SK-N-SH (cell line): ENCODE results near the gene NFXL1.

Source experiments
- ELF1 ChIP-seq: IDR thresholded peaks from 2 replicates; pipeline ENCODE4 v1.4.0; 2012
- EZH2phosphoT487 ChIP-seq: fragments of 200-600 bp; sonication (generic); IDR thresholded peaks from 2 replicates; pipeline ENCODE4 v1.6.1; 2017; ENCODE audit warnings: low read depth, mixed run types, mild to moderate bottlenecking, antibody characterized with exemption, moderate library complexity, borderline replicate concordance
- NFIC ChIP-seq: IDR thresholded peaks from 2 replicates; pipeline ENCODE4 v1.4.0; 2012; ENCODE audit warnings: borderline replicate concordance
- NRF1 ChIP-seq: IDR thresholded peaks from 2 replicates; pipeline ENCODE4 v1.6.1; 2012; ENCODE audit warnings: low read depth, mild to moderate bottlenecking, low read length
- TAF1 ChIP-seq: IDR thresholded peaks from 2 replicates; pipeline ENCODE4 v1.6.1; 2012; ENCODE audit warnings: low read depth, mild to moderate bottlenecking, low read length, moderate library complexity, borderline replicate concordance
- TCF12 ChIP-seq: IDR thresholded peaks from 2 replicates; pipeline ENCODE4 v1.4.0; 2012
- TF ChIP-seq, protein P1 (sequence below): fragments of 200-600 bp; sonication (generic); IDR thresholded peaks from 2 replicates; pipeline ENCODE4 v1.6.1; 2017; ENCODE audit warnings: antibody characterized with exemption, mild to moderate bottlenecking, moderate library complexity
- TF ChIP-seq, protein P2 (sequence below): IDR thresholded peaks from 2 replicates; pipeline ENCODE4 v1.4.0; 2012; ENCODE audit warnings: low read depth
- TF ChIP-seq, protein P3 (sequence below): IDR thresholded peaks from 2 replicates; pipeline ENCODE4 v1.6.1; 2012; ENCODE audit warnings: mild to moderate bottlenecking, low read depth, low read length, moderate library complexity

DNA sequence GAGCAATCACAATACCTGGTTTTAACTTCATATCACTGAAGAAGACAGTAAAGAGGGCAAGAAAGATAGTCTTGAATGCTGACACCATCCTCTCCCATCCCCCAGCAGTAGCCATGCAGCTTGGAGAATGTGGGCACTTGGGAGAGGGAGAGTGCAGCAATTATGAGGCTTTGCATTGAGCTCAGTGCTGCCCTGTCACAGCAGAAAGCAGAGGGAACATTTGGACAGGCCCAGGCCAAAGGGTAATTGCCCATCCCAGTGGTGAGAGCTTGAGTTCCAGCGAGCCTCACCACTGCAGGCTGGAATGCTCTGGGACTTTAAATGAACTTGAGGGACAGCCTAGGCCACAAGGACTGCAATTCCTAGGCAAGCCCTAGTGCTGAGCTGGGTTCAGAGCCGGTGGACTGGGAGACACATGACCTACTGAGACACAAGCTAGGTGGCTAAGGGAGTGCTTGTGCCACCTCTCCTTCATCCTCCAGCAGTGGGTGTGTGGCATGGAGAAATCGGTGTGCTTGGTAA is 112.8 kb downstream of the NFXL1 start:
- TF ChIP-seq, protein P1, sequence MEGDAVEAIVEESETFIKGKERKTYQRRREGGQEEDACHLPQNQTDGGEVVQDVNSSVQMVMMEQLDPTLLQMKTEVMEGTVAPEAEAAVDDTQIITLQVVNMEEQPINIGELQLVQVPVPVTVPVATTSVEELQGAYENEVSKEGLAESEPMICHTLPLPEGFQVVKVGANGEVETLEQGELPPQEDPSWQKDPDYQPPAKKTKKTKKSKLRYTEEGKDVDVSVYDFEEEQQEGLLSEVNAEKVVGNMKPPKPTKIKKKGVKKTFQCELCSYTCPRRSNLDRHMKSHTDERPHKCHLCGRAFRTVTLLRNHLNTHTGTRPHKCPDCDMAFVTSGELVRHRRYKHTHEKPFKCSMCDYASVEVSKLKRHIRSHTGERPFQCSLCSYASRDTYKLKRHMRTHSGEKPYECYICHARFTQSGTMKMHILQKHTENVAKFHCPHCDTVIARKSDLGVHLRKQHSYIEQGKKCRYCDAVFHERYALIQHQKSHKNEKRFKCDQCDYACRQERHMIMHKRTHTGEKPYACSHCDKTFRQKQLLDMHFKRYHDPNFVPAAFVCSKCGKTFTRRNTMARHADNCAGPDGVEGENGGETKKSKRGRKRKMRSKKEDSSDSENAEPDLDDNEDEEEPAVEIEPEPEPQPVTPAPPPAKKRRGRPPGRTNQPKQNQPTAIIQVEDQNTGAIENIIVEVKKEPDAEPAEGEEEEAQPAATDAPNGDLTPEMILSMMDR = no peak
- no peak for TF ChIP-seq TCF12
- no peak for TF ChIP-seq NRF1
- no peak for TF ChIP-seq TAF1
- no peak for TF ChIP-seq NFIC
- TF ChIP-seq, protein P2, sequence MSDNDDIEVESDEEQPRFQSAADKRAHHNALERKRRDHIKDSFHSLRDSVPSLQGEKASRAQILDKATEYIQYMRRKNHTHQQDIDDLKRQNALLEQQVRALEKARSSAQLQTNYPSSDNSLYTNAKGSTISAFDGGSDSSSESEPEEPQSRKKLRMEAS = no peak
- TF ChIP-seq ELF1 = no peak
- TF ChIP-seq, protein P3, sequence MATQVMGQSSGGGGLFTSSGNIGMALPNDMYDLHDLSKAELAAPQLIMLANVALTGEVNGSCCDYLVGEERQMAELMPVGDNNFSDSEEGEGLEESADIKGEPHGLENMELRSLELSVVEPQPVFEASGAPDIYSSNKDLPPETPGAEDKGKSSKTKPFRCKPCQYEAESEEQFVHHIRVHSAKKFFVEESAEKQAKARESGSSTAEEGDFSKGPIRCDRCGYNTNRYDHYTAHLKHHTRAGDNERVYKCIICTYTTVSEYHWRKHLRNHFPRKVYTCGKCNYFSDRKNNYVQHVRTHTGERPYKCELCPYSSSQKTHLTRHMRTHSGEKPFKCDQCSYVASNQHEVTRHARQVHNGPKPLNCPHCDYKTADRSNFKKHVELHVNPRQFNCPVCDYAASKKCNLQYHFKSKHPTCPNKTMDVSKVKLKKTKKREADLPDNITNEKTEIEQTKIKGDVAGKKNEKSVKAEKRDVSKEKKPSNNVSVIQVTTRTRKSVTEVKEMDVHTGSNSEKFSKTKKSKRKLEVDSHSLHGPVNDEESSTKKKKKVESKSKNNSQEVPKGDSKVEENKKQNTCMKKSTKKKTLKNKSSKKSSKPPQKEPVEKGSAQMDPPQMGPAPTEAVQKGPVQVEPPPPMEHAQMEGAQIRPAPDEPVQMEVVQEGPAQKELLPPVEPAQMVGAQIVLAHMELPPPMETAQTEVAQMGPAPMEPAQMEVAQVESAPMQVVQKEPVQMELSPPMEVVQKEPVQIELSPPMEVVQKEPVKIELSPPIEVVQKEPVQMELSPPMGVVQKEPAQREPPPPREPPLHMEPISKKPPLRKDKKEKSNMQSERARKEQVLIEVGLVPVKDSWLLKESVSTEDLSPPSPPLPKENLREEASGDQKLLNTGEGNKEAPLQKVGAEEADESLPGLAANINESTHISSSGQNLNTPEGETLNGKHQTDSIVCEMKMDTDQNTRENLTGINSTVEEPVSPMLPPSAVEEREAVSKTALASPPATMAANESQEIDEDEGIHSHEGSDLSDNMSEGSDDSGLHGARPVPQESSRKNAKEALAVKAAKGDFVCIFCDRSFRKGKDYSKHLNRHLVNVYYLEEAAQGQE = no peak
- TF ChIP-seq EZH2phosphoT487 = no peak
